ENCODE measurements around the gene IPO5. TPM values are rescaled to one million over a fixed set of nuclear protein-coding genes. Genes with fewer than 3 reads are reported as not detected.

The IPO5 gene
- total RNA-seq, 2 experiments from 2014 or later, result 96.9 to 117 TPM

DNA sequence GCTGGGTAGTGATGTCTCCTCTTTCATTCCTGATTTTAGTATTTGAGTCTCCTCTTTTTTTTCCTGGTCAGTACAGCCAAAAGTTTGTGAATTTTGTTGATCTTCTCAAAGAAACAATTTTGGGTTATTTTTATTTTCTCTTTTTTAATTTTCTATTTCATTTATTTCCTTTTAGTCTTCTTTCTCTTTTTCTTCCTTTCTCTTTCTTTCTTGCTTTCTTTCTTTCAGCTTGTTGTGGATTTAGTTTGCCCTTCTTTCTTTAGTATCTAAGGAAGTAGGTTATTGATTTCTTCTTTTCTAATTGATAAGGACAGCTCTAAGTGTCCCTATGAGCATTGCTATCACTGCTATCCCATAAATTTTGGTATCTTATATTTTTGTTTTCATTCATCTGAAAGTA lies 13.8 kb downstream of the IPO5 start:
- H3K4me1 Mint-ChIP-seq, result no peaks in the 10 kb centered on the region
- CTCF ChIA-PET, result no interaction called here

DNA sequence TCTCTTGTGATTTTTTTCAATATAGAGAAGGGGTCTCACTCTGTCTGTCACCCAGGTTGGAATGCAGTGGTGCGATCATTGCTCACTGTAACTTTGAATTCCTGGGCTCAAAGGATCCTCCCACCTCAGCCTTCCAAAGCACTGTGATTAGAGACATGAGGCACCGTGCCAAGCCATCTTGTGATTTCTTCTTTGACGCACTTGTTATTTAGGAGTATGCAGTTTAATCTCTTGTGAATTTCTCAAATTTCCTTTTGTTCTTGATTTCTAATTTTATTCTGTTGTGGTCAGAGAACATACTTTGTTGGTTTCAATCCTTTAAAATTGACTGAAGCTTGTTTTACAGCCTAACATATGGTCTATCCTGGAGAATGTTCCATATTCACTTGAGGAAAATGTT lies 14.5 kb downstream of the IPO5 start:
- Mint-ChIP-seq H3K27ac (no peak overlapping the region), H3K4me3 (no peak overlapping the region), H3K9me3 (no peaks in the 10 kb centered on the region), H3K36me3 (ENCODE audit: low read depth) (no peaks in the 10 kb centered on the region), H3K27me3 (peaks cover 17% of the 10 kb centered on the region), H3K4me1 (no peaks in the 10 kb centered on the region)
- no peak for DNase-seq
- POLR2A ChIA-PET, result no interaction called here
- CTCF ChIA-PET, result no interaction called here

More for the DNA sequence above, 13.8 kb downstream of the IPO5 start:
- Mint-ChIP-seq H3K36me3 (ENCODE audit: low read depth) (no peaks in the 10 kb centered on the region), H3K9me3 (no peaks in the 10 kb centered on the region), H3K27me3 (peaks cover 17% of the 10 kb centered on the region), H3K27ac (no peak overlapping the region), H3K4me3 (no peak overlapping the region)
- POLR2A ChIA-PET, result no interaction called here
- no peak for DNase-seq

DNA sequence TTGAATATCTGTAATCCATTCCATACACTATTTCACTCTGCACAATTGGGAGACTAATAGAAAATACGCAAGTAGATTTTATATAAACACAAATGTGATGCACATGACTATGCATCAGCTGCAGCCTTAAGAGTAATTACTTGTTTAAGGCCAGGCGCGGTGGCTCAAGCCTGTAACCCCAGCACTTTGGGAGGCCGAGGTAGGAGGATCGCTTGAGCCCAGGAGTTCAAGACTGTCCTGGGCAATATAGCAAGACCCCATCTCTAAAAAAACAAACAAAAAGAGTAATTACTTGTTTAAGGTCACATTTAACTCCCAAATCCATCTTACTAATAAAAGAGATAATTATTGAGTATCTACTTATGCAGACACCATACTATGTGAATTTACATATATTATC lies 18.0 kb downstream of the IPO5 start:
- H3K9me3 Mint-ChIP-seq, result no peaks in the 10 kb centered on the region
- ChIA-PET POLR2A (no interaction called here), CTCF (no interaction called here)
- H3K4me1 Mint-ChIP-seq, result peaks cover 11% of the 10 kb centered on the region
- no peak overlapping the region for H3K27ac Mint-ChIP-seq
- no peak for DNase-seq
- H3K4me3 Mint-ChIP-seq, result no peak overlapping the region
- no peaks in the 10 kb centered on the region for H3K36me3 Mint-ChIP-seq (ENCODE audit: low read depth)
- peaks cover 12% of the 10 kb centered on the region for H3K27me3 Mint-ChIP-seq

DNA sequence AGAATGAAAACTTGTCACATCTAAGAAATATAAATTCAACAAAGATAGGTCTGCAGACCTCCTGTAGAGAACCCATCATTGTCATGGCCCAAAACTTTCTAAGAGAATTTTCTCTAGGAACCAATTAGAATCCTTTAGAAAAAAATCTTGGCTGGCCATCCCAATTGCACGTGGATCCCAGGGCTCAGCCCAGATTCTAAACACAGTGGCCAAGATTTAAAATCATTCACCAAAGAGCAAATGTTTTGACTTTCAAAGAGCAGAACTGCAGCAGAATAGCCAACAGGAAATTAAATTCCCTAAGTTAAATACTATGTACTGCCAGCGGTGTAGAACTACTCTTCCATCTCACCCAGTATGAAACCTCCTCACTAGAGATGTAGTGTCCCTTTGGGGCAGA lies 21.3 kb downstream of the IPO5 start:
- Mint-ChIP-seq H3K27me3 (peaks cover 3% of the 10 kb centered on the region), H3K36me3 (ENCODE audit: low read depth) (peaks cover 3% of the 10 kb centered on the region), H3K4me3 (peak overlapping the region; percentile 94), H3K27ac (peak overlapping the region; percentile 64), H3K4me1 (peaks cover 33% of the 10 kb centered on the region), H3K9me3 (no peaks in the 10 kb centered on the region)
- DNase-seq, result no peak
- POLR2A ChIA-PET, result no interaction called here
- CTCF ChIA-PET, result no interaction called here

DNA sequence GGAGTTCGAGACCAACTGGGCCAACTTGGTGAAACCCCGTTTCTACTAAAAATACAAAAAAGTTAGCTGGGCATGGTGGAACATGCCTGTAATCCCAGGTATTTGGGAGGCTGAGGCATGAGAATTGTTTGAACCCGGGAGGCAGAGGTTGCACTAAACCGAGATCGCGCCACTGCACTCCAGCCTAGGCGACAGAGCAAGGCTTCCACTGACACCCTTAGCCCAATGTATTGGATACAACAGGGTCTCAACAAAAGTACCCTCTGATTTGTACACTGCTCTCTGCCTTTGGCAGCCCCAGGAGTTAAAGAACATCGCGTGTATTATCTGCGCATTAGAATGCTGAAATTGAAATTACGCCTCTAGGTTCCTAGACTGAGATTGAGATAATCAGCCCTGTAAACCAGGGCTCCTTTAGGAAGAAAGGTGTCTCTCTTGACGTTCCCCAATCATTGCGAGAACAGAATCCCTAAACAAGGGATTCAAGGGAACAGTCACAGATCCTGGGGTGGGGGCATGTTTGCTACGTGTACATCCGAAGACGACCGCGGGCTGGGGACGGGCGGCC lies 21.9 kb downstream of the IPO5 start:
- peak overlapping the region; percentile 94 for H3K27ac Mint-ChIP-seq
- ChIA-PET POLR2A (no interaction called here), CTCF (no interaction called here)
- peaks cover 4% of the 10 kb centered on the region for H3K36me3 Mint-ChIP-seq (ENCODE audit: low read depth)
- H3K4me1 Mint-ChIP-seq, result peaks cover 34% of the 10 kb centered on the region
- no peaks in the 10 kb centered on the region for H3K9me3 Mint-ChIP-seq
- DNase-seq, result no peak
- H3K27me3 Mint-ChIP-seq, result peaks cover 3% of the 10 kb centered on the region
- peak overlapping the region; percentile 94 for H3K4me3 Mint-ChIP-seq

DNA sequence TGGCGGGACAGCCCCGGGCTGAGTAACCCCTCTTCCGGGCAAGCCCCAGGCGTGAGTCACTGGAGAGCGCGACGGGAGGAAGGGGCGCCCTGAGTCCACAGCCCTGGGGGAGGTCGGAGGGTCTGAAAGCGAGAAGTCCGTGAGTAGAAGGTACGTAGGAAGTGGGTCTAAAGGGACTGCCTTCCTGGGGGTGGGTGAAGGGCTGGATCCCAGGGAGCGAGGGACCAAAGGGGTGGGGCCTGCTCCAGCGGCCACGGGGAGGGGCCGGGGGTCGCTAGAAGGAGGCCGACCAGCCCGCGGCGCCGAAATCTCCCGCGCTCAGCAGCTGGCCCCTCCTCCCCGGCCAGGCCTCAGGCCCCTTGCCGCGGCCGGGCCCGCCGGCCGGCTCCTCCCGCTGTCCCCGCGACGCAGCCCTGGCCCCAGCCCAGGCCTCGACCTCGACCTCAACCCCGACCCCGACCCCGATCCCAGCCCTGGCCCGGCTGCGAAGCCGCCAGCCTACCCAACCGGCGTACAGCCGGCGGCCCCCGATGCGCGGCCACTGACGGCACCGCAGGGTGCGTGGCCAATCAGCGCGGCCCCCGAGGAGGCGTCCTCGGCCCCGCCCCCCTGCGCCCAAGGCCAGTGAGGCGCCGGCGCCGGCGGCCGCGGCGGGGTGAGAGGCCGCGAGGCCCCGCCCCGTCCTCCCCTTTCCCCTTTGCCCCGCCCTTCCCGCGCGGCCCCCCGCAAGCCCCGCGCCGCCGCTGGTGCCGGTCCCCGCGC lies 22.6 kb downstream of the IPO5 start:
- Mint-ChIP-seq H3K9me3 (no peaks in the 10 kb centered on the region), H3K36me3 (ENCODE audit: low read depth) (peaks cover 6% of the 10 kb centered on the region), H3K4me1 (peaks cover 36% of the 10 kb centered on the region), H3K27me3 (peaks cover 3% of the 10 kb centered on the region), H3K4me3 (peak overlapping the region; percentile 94), H3K27ac (peak overlapping the region; percentile 94)
- CTCF ChIA-PET, result no interaction called here
- peak; percentile 88 for DNase-seq
- POLR2A ChIA-PET, result no interaction called here

DNA sequence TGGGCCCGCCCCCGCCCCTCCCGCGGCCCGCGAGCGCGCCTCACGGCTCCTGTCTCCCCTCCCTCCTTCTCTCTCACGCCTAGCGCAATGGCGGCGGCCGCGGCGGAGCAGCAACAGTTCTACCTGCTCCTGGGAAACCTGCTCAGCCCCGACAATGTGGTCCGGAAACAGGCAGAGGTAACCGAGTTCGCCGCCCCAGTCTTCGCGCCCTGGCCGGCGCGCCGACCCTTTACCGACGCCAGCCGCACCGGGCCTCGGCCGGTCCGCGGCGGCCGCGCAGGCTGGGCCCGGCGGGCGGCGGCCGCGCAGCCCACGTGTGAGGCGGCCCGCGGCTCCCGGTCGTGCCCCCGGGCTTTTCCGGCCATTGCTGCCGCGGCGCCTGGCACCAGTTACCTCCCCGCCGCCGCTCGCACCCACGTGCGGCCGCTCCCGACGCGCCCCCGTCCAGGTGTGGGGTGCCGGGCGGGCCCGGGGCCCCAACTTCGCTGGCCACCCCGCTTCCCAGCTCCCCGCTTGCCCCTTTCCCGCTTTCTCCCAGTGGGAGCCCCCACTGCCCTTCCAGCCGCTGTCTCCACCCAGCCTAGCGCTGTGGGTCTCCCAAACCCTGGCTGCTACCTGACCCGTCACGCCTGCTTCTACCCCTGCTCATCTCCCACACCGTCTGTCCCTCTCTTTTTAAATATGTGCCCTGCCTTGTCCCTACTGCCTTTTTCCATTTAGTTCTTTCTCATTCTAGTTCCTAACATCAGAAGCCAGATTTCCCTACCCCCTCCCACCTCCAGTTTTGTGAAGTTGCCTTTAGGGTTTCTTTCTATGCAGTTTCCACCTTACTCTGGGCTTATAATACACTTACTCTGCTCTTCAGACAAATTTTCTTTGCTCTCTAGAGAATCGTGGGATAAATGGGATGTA lies 23.4 kb downstream of the IPO5 start:
- DNase-seq, result no peak
- POLR2A ChIA-PET, result no interaction called here
- H3K4me1 Mint-ChIP-seq, result peaks cover 45% of the 10 kb centered on the region

DNA sequence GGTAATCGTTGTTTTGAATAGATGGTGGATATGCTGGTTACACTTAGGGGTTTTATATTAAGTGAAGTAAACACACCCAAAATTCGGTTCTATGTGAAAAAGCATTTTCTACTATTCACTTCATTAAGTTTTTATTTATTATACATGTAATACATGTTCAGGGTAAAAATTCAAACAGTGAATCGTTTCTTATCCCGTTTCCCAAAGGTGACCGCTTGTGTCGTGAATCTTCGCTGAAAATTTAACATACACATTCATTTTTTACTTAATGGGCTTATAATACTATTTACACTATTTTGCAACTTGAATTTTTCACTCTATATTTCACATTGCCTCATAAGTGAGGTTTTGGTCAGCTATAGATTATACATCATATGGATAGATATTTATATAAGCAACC lies 24.5 kb downstream of the IPO5 start:
- H3K36me3 Mint-ChIP-seq (ENCODE audit: low read depth), result peaks cover 13% of the 10 kb centered on the region
- DNase-seq, result no peak
- H3K9me3 Mint-ChIP-seq, result no peaks in the 10 kb centered on the region
- H3K4me3 Mint-ChIP-seq, result peak overlapping the region; percentile 97
- ChIA-PET POLR2A (no interaction called here), CTCF (interaction anchor here (1.5 kb wide), 1 partner anchor 9 kb away, joined by 3 read pairs; no protein-coding TSS in a partner anchor)
- no peak overlapping the region for H3K27ac Mint-ChIP-seq
- peaks cover 49% of the 10 kb centered on the region for H3K4me1 Mint-ChIP-seq
- H3K27me3 Mint-ChIP-seq, result no peaks in the 10 kb centered on the region

More for the DNA sequence above, 23.4 kb downstream of the IPO5 start:
- peak overlapping the region; percentile 95 for H3K27ac Mint-ChIP-seq
- H3K4me3 Mint-ChIP-seq, result peak overlapping the region; percentile 97
- no peaks in the 10 kb centered on the region for H3K9me3 Mint-ChIP-seq
- H3K27me3 Mint-ChIP-seq, result peaks cover 2% of the 10 kb centered on the region
- CTCF ChIA-PET, result interaction anchor here (1.5 kb wide), 1 partner anchor 10 kb away, joined by 3 read pairs; no protein-coding TSS in a partner anchor
- H3K36me3 Mint-ChIP-seq (ENCODE audit: low read depth), result peaks cover 8% of the 10 kb centered on the region

DNA sequence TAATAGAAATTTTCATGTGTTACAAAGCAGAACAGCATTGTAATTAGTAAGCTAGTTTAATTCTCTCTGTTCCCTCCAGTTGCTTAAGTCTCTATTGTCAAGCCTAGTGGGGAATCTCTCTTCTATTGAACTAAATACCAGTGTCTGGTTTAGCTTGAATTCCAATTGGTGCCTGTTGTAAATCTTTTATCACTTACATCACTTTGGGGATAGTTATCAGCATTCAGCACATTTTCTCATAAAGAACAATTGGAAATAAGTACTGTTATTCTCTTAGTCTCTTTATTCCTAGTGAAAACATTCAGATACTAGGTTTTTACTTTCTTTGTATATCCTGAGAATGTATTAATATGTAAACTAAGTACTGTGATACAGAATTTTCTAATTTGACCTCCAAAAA lies 25.2 kb downstream of the IPO5 start:
- Mint-ChIP-seq H3K27ac (no peak overlapping the region), H3K4me1 (peaks cover 49% of the 10 kb centered on the region), H3K4me3 (peak overlapping the region; percentile 97), H3K27me3 (no peaks in the 10 kb centered on the region), H3K36me3 (ENCODE audit: low read depth) (peaks cover 13% of the 10 kb centered on the region), H3K9me3 (no peaks in the 10 kb centered on the region)
- no peak for DNase-seq
- ChIA-PET CTCF (no interaction called here), POLR2A (no interaction called here)

DNA sequence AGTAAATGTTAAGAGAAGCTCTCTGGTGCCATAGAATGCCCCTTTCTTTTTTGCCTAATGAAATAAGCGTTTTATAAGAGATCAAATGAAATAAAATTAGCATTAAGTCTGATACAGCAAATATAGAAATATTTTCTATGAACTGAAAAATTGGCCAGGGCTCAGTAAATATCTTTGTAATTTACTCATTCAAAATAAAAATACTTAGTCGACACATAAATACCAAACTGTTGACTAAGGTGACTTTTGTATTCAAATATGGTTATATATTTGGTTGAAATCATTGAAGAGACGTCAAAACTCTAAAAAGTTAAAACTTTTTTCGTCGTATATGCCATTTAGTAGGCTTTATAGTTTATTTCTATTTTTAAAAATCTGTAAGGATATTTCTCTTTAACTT lies 25.6 kb downstream of the IPO5 start:
- H3K9me3 Mint-ChIP-seq, result no peaks in the 10 kb centered on the region
- ChIA-PET POLR2A (no interaction called here), CTCF (no interaction called here)
- H3K27me3 Mint-ChIP-seq, result no peaks in the 10 kb centered on the region
- H3K36me3 Mint-ChIP-seq (ENCODE audit: low read depth), result peaks cover 13% of the 10 kb centered on the region
- H3K4me3 Mint-ChIP-seq, result no peak overlapping the region
- H3K27ac Mint-ChIP-seq, result no peak overlapping the region
- H3K4me1 Mint-ChIP-seq, result peaks cover 49% of the 10 kb centered on the region
- no peak for DNase-seq

DNA sequence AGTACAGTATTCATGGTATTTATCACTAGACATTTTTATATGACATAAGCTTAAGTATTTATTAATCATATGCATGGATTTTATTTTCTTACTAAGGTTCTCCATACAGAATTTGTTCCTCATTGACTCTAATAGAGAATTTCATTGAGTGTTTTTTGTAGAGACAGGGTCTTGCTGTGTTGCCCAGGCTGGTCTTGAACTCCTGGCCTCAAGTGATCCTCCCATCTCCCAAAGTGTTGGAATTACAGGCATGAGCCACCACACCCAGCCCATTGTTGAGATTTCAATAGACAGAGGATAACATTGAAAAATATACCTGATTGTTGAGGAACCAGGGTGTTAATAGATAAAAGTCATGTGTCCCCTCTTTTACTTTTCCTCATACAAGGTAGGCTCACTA lies 26.1 kb downstream of the IPO5 start:
- Mint-ChIP-seq H3K27me3 (no peaks in the 10 kb centered on the region), H3K9me3 (no peaks in the 10 kb centered on the region), H3K36me3 (ENCODE audit: low read depth) (peaks cover 14% of the 10 kb centered on the region), H3K27ac (no peak overlapping the region), H3K4me1 (peaks cover 48% of the 10 kb centered on the region), H3K4me3 (no peak overlapping the region)
- CTCF ChIA-PET, result no interaction called here
- POLR2A ChIA-PET, result no interaction called here
- DNase-seq, result no peak

DNA sequence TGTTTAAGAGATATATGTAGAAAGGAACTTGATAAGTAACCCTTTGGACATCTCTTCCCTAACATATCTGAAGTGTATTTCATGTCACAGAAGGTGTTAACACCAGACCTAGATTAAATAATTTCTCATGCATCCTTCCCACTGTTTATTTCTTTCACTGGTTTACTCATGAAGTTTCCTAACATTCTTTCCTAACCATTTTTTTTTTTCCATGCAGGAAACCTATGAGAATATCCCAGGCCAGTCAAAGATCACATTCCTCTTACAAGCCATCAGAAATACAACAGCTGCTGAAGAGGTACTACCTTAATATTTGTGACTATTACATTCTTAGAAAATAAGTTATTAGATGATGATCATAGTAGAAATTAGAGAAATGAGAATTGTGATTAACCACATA lies 28.8 kb downstream of the IPO5 start:
- no peaks in the 10 kb centered on the region for H3K9me3 Mint-ChIP-seq
- no peaks in the 10 kb centered on the region for H3K27me3 Mint-ChIP-seq
- DNase-seq, result no peak
- POLR2A ChIA-PET, result no interaction called here
- H3K36me3 Mint-ChIP-seq (ENCODE audit: low read depth), result peaks cover 30% of the 10 kb centered on the region
- H3K4me1 Mint-ChIP-seq, result peaks cover 37% of the 10 kb centered on the region
- H3K27ac Mint-ChIP-seq, result no peak overlapping the region
- CTCF ChIA-PET, result no interaction called here
- H3K4me3 Mint-ChIP-seq, result no peak overlapping the region

DNA sequence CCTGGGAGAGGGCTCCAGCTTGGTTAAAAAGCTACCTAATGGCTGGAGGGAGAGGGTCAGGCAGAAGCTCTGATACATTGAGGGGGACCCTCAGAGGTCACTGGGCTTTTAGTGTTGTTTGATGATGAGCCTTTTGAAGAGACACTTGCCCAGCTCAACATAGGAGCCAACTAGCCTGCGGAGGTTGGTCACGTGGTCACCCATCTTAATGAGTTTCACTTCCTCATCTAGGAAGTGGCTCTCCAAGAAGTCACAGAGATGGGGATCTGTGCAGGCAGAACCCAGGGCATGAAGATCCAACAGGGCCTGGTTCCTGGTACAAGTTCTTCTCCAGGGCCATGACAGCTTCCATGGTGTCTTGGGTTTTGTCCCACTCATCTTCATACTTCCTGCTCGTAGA lies 33.4 kb downstream of the IPO5 start:
- POLR2A ChIA-PET, result interaction anchor here (0.7 kb wide), 1 partner anchor 124 kb away, joined by 10 read pairs; no protein-coding TSS in a partner anchor
- DNase-seq, result no peak
- CTCF ChIA-PET, result interaction anchor here (0.6 to 1.4 kb wide), 3 partner anchors 10 to 533 kb away, joined by 3 to 4 read pairs (median 3); no protein-coding TSS in a partner anchor
- peaks cover 6% of the 10 kb centered on the region for H3K4me1 Mint-ChIP-seq
- no peak overlapping the region for H3K4me3 Mint-ChIP-seq
- no peaks in the 10 kb centered on the region for H3K27me3 Mint-ChIP-seq
- H3K36me3 Mint-ChIP-seq (ENCODE audit: low read depth), result peaks cover 40% of the 10 kb centered on the region
- no peaks in the 10 kb centered on the region for H3K9me3 Mint-ChIP-seq
- H3K27ac Mint-ChIP-seq, result peak overlapping the region; percentile 19

Data from activated CD4-positive, alpha-beta T cell treated with anti-CD3 and anti-CD28 coated beads, Interleukin-2, amount 10 ng/mL, durations not matched to agents 7 days and 5 days (primary cell).